Peyer's patch (tissue), 4 donors: ENCODE data around the gene NLGN2.

ENCODE experiments used
- POLR2A ChIP-seq, 2 donors: fragments of 450-650 bp; IDR thresholded peaks; one replicate each; pipeline ENCODE4 v1.5.1; 2017; ENCODE audit warnings: antibody characterized with exemption in 2 of 2, mild to moderate bottlenecking in 2 of 2, moderate library complexity in 2 of 2
- TF ChIP-seq, protein P1 (sequence below), 6 experiments: fragments of 450-650 bp in 4 of 6; fragments of 200-600 bp in 2 of 6; sonication (generic) in 1 of 6; IDR thresholded peaks; one replicate each; pipeline ENCODE4 v1.5.1; 2017 to 2019; ENCODE audit warnings: antibody characterized with exemption in 6 of 6, mild to moderate bottlenecking in 3 of 6, moderate library complexity in 1 of 6

DNA sequence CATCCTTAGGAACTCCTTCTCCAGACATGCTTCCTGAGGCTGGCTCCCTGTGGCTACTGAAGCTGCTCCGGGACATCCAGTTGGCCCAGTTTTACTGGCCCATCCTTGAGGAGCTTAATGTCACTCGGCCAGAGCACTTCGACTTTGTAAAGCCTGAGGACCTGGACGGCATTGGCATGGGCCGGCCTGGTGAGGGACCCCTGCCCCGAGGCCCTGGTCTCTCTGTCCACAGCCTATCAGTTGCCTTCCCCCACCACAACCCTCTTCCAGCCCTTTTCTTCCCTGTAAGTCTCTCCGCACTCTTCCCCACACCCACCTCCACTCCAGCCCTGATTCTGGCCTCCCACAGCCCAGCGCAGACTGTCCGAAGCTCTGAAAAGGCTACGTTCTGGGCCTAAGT lies 24.7 kb upstream of the NLGN2 start:
- TF ChIP-seq, protein P1, sequence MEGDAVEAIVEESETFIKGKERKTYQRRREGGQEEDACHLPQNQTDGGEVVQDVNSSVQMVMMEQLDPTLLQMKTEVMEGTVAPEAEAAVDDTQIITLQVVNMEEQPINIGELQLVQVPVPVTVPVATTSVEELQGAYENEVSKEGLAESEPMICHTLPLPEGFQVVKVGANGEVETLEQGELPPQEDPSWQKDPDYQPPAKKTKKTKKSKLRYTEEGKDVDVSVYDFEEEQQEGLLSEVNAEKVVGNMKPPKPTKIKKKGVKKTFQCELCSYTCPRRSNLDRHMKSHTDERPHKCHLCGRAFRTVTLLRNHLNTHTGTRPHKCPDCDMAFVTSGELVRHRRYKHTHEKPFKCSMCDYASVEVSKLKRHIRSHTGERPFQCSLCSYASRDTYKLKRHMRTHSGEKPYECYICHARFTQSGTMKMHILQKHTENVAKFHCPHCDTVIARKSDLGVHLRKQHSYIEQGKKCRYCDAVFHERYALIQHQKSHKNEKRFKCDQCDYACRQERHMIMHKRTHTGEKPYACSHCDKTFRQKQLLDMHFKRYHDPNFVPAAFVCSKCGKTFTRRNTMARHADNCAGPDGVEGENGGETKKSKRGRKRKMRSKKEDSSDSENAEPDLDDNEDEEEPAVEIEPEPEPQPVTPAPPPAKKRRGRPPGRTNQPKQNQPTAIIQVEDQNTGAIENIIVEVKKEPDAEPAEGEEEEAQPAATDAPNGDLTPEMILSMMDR (IDR thresholded peaks at IDR 0.05): no peak
- no peak for TF ChIP-seq POLR2A (IDR thresholded peaks at IDR 0.05)
